Prostate gland (tissue), 2 donors: ENCODE results near the gene KCND3.

Source experiments
- CTCF ChIP-seq, 4 experiments: fragments of 200-600 bp in 2 of 4; fragments of 450-650 bp in 2 of 4; sonication (generic) in 2 of 4; IDR thresholded peaks; 1 replicate in 3 of 4; 2 replicates in 1 of 4; pipeline ENCODE4 v1.5.1; 2016 to 2019; ENCODE audit warnings: antibody characterized with exemption in 4 of 4, mild to moderate bottlenecking in 2 of 4, moderate library complexity in 2 of 4
- POLR2A ChIP-seq: fragments of 450-650 bp; IDR thresholded peaks from one replicate; pipeline ENCODE4 v1.6.1; 2016; ENCODE audit warnings: antibody characterized with exemption, mild to moderate bottlenecking

- no peak for TF ChIP-seq CTCF (IDR thresholded peaks at IDR 0.05)
- TF ChIP-seq POLR2A, result no peak
Measured at GRCh38 chr1:112027696-112028095, 38.2 kb upstream of the KCND3 start.
